Neural progenitor cell (in vitro differentiated cells): ENCODE results near the gene USP44.

ENCODE experiments used
- EZH2 ChIP-seq: fragments of 200-600 bp; sonication (generic); IDR thresholded peaks from 2 replicates; pipeline ENCODE4 v1.6.1; 2017; ENCODE audit warnings: antibody characterized with exemption, mild to moderate bottlenecking, moderate library complexity
- EZH2phosphoT487 ChIP-seq: fragments of 200-600 bp; sonication (generic); IDR thresholded peaks from 2 replicates; pipeline ENCODE4 v1.6.1; 2017; ENCODE audit warnings: antibody characterized with exemption
- TF ChIP-seq, protein P1 (sequence below): fragments of 200-600 bp; sonication (generic); IDR thresholded peaks from 2 replicates; pipeline ENCODE4 v1.5.1; 2017; ENCODE audit warnings: antibody characterized with exemption, mild to moderate bottlenecking

DNA sequence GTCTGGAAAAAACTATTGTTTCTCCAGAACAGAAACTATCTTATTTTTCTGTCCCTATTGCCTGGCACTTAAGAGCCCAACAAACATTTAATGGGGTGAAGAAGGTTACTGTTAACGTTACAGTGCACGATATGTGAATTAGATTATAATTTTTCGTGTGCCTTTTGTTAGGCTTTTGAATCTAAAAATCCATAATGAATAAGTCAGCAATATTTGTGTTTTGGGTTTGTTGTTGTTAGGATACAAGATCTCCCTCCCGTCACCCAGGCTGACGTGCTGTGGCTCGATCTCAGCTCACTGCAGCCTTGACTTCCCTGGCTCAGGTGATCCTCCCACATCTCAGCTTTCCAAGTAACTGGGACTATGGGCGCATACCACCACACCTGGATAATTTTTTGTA is 69.4 kb downstream of the USP44 start:
- TF ChIP-seq, protein P1, sequence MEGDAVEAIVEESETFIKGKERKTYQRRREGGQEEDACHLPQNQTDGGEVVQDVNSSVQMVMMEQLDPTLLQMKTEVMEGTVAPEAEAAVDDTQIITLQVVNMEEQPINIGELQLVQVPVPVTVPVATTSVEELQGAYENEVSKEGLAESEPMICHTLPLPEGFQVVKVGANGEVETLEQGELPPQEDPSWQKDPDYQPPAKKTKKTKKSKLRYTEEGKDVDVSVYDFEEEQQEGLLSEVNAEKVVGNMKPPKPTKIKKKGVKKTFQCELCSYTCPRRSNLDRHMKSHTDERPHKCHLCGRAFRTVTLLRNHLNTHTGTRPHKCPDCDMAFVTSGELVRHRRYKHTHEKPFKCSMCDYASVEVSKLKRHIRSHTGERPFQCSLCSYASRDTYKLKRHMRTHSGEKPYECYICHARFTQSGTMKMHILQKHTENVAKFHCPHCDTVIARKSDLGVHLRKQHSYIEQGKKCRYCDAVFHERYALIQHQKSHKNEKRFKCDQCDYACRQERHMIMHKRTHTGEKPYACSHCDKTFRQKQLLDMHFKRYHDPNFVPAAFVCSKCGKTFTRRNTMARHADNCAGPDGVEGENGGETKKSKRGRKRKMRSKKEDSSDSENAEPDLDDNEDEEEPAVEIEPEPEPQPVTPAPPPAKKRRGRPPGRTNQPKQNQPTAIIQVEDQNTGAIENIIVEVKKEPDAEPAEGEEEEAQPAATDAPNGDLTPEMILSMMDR, result no peak
- TF ChIP-seq EZH2 (no peak), EZH2phosphoT487 (no peak)
